Stimulated activated CD4-positive, alpha-beta T cell treated with anti-CD3 and anti-CD28 coated beads, TNF-alpha, amount 100 ng/mL, for 4 hours (primary cell): ENCODE data around the gene ENPP1.

Experiments used
- DNase-seq, 3 experiments: peaks; one replicate each; pipeline ENCODE4 v3.0.0-alpha.2; 2020; ENCODE audit warnings: low read depth in 3 of 3

ENPP1 gene

DNA sequence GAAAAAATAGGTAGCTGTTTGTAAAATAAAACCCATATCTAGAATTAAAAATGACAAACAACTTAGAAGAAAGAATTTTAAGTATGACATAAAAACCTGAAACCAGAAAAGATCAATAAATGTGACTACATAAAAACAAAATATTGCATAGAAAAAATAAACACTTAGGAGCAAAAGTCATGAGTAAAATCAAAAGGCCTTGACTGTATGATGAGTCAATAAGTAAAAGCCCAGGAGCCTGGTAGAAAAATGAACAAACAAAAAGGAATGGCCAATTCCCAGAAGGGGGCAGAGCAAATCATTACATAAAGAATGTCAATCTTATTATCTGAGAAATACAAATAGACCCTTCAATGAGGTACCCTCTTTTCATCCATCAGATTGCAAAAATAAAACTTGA lies 20.7 kb upstream of the ENPP1 start:
- DNase-seq, result no peak

DNA sequence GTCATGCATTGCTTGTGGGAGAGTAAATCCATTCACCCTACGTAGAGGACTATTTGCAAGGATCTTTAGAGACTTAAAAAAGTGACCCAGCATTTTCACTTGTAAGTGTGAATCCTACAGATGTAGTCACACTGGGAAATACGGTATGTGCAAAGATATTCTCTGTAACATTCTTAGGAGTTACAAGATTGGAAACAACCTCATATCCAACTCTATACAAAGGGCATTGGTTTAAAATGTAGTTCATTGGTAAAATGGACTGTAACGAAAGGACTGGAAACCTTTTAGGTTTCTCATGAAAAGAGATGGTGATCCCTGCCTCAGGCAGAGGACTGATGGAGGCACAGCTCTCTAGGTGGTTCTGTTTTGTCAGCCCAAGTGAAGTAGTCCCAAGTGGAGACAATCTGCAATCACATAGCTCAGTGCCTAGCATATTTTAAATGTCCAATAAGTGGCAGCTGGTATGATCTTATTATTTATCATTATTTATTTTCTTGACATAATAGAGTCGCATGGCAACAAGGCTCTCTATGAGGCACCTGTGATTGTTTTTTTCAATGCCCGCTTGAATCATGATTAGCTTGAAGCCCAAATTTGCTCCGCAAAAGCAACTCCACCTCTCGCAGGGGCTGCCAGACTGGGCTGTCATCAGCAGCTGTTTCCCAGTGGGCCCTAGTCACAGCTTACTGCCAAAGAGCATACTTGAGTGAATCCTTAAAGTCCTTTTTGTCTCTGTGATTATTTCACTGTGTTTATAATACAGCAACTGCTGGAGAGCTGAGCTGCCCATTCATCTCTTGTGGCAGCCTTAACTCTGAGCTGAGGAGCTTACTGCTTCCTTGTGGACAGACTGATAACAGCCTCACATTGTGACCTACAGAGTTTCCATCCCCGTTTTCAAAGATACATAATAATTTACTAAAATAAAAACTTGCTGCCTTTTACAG lies 19.8 kb upstream of the ENPP1 start:
- DNase-seq, result no peak

- no peak for DNase-seq
These were observed 18.6 kb upstream of the ENPP1 start for GRCh38 chr6:131789219-131789618.

DNA sequence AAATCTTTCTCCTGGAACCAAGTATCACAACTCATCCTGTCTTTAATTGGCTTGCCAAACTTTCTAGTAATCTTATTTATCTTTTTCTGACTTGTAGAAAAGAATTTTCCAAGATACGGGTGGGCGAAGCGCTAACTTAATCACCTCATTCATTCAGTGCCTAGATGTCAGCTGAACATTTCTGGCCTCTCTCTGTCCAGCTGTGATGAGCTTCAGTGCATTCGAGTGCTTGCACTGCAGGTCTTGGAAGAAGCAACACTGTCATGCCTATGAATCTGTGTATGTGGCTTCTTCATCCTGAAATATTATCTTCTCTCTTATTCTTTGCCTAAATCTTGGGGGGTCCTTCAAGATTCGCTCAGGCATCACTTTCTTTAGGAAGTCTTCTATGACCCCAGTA lies 16.3 kb upstream of the ENPP1 start:
- no peak for DNase-seq

DNA sequence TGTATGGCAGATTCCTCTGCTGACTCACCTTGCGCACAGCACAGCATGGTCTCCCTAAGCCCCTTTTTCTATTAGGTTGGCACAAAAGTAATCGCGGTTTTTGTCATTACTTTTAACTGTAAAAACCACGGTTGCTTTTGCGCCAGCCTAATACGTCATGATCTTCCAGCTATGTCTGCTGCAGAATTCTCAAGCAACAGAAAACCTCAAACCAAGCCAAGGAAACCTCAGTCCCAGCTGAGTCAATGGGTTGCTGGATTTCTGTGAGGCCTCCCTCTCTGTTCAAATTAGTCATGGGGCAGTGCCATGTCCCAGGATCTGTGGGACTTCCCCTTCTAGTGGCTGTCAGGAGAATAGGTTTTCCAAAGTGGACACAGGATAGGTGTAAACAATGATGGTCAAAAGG lies 15.7 kb upstream of the ENPP1 start:
- no peak for DNase-seq

GRCh38 chr6:131795366-131795765 lies 12.5 kb upstream of the ENPP1 start:
- no peak for DNase-seq

DNA sequence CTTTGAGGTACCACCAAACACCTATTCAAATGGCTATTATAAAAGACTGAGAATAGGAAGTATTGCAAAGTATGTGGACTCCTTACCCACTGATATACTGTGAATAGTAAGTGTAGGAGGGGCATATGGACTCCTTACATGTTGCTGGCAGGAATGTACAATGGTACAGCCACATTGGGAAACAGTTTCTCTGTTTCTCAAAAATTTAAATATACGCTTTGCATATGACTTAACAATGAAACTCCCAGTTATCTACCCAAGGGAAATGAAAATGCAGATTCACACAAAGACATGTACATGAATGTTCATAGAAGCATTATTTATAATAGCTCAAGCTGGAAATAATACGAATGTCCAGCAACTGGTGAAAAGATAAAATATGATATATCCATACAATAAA lies 5.5 kb upstream of the ENPP1 start:
- DNase-seq, result no peak

GRCh38 chr6:131803007-131803769 lies 4.6 kb upstream of the ENPP1 start:
- no peak for DNase-seq

DNA sequence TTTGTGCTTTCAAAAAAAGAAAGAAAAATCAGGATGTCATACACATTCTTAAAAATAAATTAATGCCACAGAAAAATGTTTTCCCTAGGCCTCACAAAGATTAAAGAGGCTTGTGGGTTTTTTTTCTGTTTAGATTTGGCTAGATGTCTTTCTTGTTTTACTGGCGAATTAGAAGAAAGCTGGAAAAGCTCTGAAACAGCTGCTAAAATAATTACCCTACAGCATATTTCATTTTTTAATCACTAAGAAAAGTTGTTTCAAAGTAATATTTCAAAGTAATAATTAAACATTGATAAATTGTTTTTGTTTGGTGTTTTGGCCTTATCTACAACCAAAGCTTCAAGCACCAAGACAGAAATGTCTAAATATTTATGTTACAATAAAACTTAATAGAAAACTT lies 3.7 kb upstream of the ENPP1 start:
- no peak for DNase-seq

- DNase-seq, result no peak
These were observed 538 bp upstream of the ENPP1 start for GRCh38 chr6:131807321-131807643.

DNA sequence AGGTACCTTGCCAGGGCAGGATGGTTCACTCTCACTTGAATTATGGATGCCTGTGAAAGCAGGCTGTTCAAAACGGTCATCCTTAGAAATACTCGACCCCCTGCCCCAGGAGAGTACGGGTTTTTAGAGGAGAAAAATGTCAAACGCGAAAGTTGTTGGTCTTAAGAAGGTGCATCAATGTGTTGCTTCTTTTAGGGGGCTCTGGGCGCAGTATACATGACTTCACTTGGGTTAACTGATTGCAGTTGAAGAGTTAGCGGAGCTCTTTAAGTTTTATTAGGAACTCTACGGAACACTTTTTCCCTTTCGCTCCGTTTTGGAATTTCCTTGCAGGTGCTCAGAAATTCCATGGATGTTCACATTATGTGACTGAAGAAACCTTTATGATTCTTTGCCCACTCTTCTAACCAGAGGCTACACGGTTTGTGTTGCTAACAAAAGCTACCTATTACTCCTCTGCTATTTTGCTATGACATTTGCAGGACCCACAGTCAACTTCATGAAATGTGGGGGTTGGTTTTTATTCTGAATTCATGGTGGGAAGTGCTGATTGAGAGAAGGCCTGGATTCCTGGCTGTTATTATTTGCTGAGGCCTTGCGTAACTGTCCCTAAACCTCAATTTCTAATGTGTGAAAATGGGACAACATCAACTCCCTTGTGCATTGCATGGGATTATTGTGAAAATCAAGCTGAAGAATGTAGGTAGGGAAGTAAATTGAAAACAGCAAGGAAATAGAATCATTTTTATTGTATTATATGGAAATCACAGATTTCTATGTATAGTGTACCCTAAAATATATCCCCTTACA lies 845 bp downstream of the ENPP1 start:
- no peak for DNase-seq

DNA sequence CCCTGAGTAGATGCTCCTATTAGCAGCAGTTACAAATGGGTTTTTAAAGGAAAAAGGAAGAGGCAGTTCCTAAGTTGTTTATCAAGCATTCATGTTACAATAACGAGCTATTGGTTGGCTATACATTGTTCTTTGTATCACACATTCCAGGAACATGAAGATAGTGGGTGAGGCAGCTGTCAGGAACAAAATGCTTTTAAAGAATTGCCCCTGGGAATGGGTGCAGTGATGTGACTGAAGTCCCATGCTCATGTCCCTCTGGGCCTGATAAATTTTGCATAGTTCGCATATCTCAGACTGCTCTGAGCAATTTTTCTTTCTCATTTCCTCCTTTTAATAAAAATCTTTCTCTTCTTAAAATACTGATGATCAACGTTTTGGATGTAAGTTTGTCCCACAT lies 3.7 kb downstream of the ENPP1 start:
- no peak for DNase-seq

DNA sequence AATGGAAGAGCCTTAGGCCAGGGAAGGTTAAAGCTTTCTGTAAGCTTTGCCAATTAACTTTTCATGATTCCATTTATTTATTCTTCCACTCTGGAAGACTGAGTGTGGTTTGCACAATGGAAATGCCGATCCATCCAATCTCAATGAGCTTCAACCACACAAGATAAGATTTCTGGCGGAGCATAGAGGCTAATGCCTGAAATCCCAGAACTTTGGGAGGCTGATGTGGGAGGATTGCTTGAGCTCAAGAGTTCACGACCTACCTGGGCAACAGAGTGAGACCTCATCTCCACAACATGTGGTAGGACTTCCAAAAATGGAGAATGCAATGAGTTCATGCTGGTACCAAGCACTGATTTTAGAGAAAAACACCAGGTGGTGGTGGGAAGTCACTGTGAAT lies 6.2 kb downstream of the ENPP1 start:
- no peak for DNase-seq

- DNase-seq, result no peak
These were observed 9.0 kb downstream of the ENPP1 start for GRCh38 chr6:131816869-131817268.

DNA sequence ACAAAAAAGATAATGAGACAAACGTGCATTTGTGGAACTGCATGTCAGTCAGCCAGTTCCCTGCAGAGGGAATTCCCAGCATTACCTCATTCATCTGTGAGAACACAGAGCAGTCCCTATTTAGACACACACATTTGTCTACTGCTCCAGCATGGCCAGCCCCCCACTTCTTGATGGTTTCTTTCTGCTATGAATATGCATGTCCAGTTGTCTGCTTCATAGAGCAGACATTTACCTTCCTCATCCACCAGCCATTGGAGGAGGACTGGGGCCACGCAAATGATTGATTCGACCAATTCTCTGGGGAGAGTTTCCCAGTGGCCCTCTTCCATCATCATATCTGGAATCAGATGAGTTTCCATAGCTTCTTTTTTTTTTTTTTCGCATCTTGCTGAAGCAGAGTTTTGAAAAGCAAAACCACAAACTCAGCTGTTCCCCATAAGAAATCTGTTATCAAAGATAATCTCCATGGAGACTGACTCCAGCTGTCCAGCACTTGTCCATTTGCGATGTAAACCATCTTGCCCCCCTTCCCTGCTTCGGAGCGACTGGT lies 11.8 kb downstream of the ENPP1 start:
- DNase-seq, result no peak

DNA sequence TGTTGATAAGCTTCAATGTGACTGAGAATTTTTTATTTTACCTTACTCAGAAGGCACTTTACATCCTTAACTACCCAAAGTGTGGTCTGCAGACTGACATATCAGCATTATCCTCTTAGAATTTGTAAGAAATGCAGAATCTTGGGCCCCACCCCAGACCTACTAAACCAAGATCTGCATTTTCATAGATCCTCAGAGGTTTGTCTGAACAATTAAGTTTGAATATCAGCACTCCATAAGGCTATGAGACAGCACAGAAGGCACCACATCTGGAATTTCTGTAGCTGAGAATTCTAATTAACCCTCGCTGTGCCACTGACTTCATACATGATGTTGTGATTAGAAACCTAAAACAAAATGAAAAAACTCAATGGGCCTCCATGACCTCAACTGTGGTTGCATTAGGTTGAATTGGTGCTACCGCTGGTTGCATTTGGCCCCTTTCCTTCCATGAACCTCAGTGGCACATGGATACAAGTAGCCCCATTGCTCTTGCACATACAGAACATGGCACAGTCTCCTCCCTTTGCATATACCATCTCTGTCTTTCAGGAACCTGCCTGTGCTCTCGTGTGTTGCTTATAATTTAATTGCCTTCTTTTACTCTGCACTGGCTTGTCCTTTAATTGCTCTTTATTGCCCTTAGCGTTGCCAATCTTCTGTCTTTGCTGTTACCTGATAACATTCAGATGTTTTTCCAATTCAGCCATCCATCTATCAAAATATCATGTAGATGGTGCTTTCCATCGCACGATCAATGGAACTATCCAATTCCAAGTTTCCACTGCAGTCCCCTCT lies 13.4 kb downstream of the ENPP1 start:
- no peak for DNase-seq

DNA sequence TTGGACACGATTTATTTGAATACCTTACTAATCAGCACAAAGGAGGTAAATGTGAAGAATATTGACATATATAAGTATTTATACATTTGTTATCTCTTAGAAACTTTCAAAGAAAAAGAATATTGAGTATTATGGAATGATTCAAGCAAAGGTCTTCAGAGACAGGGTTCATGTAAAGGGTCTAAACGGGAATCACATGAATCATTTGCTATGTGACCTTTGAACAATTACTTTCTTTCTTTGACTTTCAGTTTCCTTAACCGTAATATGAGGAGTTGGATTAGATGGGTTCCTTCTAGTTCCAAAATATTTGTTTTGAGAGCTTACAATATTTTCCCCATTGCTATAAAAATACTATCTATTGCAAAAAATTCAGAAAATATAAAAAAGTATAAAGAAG lies 14.3 kb downstream of the ENPP1 start:
- DNase-seq, result no peak

DNA sequence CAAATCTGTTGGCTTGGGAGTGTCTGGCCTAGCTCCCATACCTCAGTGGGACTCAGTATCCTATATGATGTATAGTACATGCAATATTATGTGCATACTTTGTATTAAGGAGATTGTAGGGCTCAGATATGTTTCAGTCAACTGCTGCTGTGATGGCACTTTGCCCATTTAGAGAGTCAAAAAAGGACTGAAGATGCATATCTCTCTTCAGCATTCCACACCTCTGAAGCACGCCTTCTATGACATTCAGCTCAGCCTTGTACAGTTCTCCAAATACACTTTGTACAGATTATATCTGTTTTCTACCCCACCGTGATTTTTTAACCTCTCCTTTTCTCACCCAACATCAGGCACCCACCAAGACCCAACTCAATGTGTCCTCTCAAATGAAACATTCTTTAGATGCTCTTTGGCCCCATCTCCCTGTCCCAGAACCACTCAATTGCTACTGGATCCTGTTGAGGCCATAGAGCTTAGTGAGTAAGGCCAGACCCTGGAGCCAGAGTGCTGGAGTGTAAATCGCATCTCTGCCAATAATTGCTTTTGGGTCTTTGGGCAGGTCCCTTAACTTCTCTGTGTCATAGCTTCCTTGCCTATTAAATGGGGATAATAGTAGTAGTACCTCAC lies 15.6 kb downstream of the ENPP1 start:
- DNase-seq, result no peak

- no peak for DNase-seq
These were observed 18.1 kb downstream of the ENPP1 start for GRCh38 chr6:131825946-131826345.

- no peak for DNase-seq
These were observed 20.3 kb downstream of the ENPP1 start for GRCh38 chr6:131828080-131828479.

- no peak for DNase-seq
These were observed 21.1 kb downstream of the ENPP1 start for GRCh38 chr6:131828951-131829350.
